Left ventricle myocardium inferior (tissue), 1 donor: ENCODE data around the gene MICAL2. TPM values are rescaled to one million over a fixed set of nuclear protein-coding genes. Genes with fewer than 3 reads are reported as not detected.

Experiments
- DNase-seq: peaks from one replicate; pipeline ENCODE4 v3.0.0-alpha.2; 2020
- H3K27ac ChIP-seq: fragments of 200-600 bp; replicated peaks from 2 replicates; pipeline ENCODE4 v1.8.0; 2021
- H3K27me3 ChIP-seq: fragments of 200-600 bp; 2 replicates; pipeline ENCODE4 v1.8.0; 2021; ENCODE audit warnings: low read depth
- H3K36me3 ChIP-seq: fragments of 200-600 bp; 2 replicates; pipeline ENCODE4 v1.8.0; 2021
- H3K4me1 ChIP-seq: fragments of 200-600 bp; 2 replicates; pipeline ENCODE4 v1.8.0; 2021
- H3K4me3 ChIP-seq: fragments of 200-600 bp; 2 replicates; pipeline ENCODE4 v1.8.0; 2021; ENCODE audit warnings: mild to moderate bottlenecking, moderate library complexity
- H3K9me3 ChIP-seq: fragments of 200-600 bp; replicated peaks from 2 replicates; pipeline ENCODE4 v1.8.0; 2021
- intact Hi-C: fragments of 100-400 bp; cut with micrococcal nuclease; formaldehyde crosslinking; loops from one replicate; pipeline ENCODE4 v1.11.0; 2022
- total RNA-seq: library from RNA; stranded (reverse); fragmentation: NEBNext Ultra II Directional; extraction: Animal tissue kit (Norgen Biotek cat#: 25700); gene quantifications from one replicate; pipeline ENCODE4 v1.2.1, GENCODE V29; 2021
- TF ChIP-seq, protein P1 (sequence below): fragments of 200-600 bp; IDR thresholded peaks from 2 replicates; pipeline ENCODE4 v1.8.0; 2021; ENCODE audit warnings: antibody characterized with exemption, mild to moderate bottlenecking, borderline replicate concordance
- donor health status: DM: no; HTN: yes; CAD: no; lungs with severe emphysema.

Gene MICAL2
- total RNA-seq, 1 donor from 2014 or later = 85.0 TPM

DNA sequence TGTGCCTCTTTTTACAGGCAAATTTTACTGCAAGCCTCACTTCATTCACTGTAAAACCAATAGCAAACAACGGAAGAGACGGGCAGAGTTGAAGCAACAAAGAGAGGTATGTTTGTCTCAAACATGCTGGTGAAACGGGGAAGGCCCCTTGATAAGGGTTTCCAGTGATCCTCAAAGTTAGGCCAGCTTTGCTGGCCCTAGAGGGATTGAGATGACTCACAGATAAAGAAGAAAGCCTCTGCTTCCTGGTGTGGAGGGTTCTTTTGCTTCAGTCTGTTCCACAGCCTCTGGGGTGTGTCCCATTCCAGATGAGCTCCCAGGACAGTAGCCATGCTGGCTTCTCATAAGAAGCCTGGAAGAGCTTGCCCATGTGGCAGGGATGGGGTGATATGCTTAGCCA lies 148.1 kb downstream of the MICAL2 start:
- no peak overlapping the region for H3K27ac ChIP-seq
- peaks cover 31% of the 10 kb centered on the region for H3K4me1 ChIP-seq
- no peak for DNase-seq
- TF ChIP-seq, protein P1, sequence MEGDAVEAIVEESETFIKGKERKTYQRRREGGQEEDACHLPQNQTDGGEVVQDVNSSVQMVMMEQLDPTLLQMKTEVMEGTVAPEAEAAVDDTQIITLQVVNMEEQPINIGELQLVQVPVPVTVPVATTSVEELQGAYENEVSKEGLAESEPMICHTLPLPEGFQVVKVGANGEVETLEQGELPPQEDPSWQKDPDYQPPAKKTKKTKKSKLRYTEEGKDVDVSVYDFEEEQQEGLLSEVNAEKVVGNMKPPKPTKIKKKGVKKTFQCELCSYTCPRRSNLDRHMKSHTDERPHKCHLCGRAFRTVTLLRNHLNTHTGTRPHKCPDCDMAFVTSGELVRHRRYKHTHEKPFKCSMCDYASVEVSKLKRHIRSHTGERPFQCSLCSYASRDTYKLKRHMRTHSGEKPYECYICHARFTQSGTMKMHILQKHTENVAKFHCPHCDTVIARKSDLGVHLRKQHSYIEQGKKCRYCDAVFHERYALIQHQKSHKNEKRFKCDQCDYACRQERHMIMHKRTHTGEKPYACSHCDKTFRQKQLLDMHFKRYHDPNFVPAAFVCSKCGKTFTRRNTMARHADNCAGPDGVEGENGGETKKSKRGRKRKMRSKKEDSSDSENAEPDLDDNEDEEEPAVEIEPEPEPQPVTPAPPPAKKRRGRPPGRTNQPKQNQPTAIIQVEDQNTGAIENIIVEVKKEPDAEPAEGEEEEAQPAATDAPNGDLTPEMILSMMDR = no peak
- no peaks in the 10 kb centered on the region for H3K9me3 ChIP-seq
- H3K36me3 ChIP-seq = peaks cover 77% of the 10 kb centered on the region
- no peaks in the 10 kb centered on the region for H3K27me3 ChIP-seq
- H3K4me3 ChIP-seq = no peak overlapping the region
- intact Hi-C loops = no loop called here

DNA sequence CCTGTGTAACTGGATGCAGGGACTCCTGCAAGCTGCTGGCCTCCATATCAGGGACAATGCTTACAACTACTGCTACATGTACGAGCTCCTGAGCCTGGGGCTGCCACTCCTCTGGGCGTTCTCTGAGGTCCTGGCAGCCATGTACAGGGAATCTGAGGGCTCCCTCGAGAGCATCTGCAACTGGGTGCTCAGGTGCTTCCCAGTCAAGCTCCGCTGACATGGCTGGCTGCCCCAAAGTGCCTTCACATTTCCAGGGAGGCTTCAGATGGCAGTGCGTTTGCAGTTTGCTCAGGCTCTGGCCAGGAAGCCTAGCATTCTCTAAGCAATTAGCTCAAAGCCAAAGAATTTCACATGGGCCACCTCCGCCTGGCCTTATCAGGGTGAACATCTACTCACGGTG lies 149.6 kb downstream of the MICAL2 start:
- intact Hi-C loops = no loop called here
- H3K27ac ChIP-seq = no peak overlapping the region
- H3K36me3 ChIP-seq = peaks cover 69% of the 10 kb centered on the region

DNA sequence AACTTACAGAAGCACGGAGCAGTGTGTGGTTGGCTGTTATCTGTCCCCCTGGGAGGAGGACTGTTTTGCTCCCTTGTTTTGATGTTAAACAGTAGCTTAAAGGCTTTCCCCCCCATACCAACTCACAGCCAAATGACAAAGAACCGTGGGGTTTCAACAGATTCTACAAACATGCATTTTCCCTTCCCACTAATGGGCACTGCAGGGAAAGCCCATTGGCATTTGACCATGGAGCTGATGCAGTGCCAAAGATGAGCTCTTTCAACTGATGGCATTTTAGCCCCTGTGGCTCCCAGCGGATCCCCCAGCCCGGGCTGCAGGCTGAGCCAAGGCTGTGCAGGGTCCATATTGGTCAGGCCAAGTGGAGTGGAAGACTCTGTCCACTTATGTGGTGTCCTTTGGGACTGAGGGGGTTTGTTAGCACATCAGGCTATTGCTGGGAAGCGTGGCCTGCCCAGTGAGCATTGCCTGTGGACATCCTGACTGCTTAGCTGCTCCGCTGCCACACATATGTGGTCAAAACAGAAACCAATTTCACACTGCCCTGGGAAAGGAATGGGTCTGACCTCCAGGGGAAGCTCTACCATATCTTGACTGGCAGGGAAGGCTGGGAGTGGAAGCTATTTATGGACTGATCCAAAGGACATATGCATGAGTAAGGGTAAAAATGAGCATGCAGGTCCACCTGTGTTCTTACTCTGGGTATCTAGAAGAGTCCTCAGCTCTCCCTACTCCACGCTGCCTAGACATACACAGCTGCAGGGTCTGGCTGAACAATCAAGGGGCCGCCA lies 150.5 kb downstream of the MICAL2 start:
- intact Hi-C loops = no loop called here
- DNase-seq = no peak
- no peak overlapping the region for H3K4me3 ChIP-seq
- no peaks in the 10 kb centered on the region for H3K9me3 ChIP-seq
- H3K36me3 ChIP-seq = peaks cover 62% of the 10 kb centered on the region
- peaks cover 34% of the 10 kb centered on the region for H3K4me1 ChIP-seq
- peak overlapping the region; percentile 56 for H3K27ac ChIP-seq
- H3K27me3 ChIP-seq = no peaks in the 10 kb centered on the region
- TF ChIP-seq, protein P1 = no peak

More for the DNA sequence above, 149.6 kb downstream of the MICAL2 start:
- no peaks in the 10 kb centered on the region for H3K27me3 ChIP-seq
- TF ChIP-seq, protein P1 = no peak
- H3K9me3 ChIP-seq = no peaks in the 10 kb centered on the region
- no peak overlapping the region for H3K4me3 ChIP-seq
- H3K4me1 ChIP-seq = peaks cover 34% of the 10 kb centered on the region
- DNase-seq = no peak

DNA sequence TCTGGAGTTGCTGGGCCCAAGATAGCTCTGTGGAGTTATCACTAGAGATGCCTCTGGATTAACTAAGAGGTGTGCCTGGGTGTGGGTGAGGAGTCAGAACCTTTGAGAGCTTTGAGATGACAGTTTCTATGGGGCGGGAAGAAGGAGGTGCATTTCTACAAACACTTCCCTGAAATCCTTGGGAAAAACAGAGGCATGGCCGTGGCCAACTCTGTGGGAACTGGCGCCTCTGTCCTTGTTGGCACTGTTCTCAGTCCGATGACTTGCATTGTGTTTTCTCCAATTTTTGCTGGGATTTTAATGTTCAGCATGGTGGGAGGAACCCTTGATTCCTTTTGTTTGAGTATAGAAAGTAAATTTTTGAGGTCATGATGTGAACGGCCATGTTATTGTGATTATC lies 151.2 kb downstream of the MICAL2 start:
- Histone ChIP-seq H3K4me3 (no peak overlapping the region), H3K36me3 (peaks cover 56% of the 10 kb centered on the region), H3K9me3 (no peaks in the 10 kb centered on the region), H3K4me1 (peaks cover 34% of the 10 kb centered on the region), H3K27ac (peak overlapping the region; percentile 56), H3K27me3 (no peaks in the 10 kb centered on the region)
- intact Hi-C loops = no loop called here
- TF ChIP-seq, protein P1 = no peak
- no peak for DNase-seq

DNA sequence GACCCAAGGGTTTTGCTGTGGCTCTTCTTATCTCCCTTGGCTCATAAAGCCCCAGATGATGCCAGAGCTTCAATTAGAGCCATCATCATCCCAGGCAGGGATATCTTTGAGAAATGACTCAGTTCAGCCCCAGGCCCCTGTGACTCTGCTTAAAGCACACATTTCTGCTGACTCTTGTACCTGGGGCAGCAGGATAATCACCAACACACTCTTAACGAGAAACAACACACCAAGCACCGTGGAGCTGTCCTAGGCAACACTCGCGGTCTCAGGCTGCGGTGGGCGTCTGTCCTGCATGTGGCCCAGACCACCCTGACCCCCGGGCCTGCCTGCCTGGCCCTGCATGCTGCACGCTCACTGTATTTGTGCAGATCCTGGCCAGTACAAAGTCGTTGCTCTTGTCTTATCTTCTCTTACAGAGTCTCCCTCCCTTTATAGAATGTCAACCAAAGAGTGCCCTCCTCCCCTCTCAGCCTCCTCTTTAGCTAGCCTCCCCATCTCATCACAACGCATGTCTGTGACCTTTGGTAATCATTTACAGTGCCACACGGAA lies 152.8 kb downstream of the MICAL2 start:
- no peak overlapping the region for H3K4me3 ChIP-seq
- no peak for DNase-seq
- no peaks in the 10 kb centered on the region for H3K9me3 ChIP-seq
- peak overlapping the region; percentile 74 for H3K27ac ChIP-seq
- TF ChIP-seq, protein P1 = no peak
- peaks cover 39% of the 10 kb centered on the region for H3K36me3 ChIP-seq
- intact Hi-C loops = no loop called here
- H3K27me3 ChIP-seq = no peaks in the 10 kb centered on the region
- peaks cover 34% of the 10 kb centered on the region for H3K4me1 ChIP-seq
